DND-41 (cell line): ENCODE measurements around the gene TRIM74.
"Not testable (repeated sequence)": the region's sequence is repeated elsewhere in the genome, so short reads cannot be mapped to it uniquely, and the experiment has no call there.

Experiments
- ATAC-seq: fragments of 200-7000 bp; cut with Tn5 transposase; 3 replicates; pipeline ENCODE4 v1.9.1; 2021; ENCODE audit warnings: low read depth; ENCODE audit not compliant: insufficient read depth
- DNase-seq: peaks from one replicate; pipeline ENCODE4 v3.0.0-alpha.2; 2020
- H2AFZ ChIP-seq: 2 replicates; pipeline ENCODE4 v1.6.0; 2012; ENCODE audit warnings: low read depth, low read length
- H3K27ac ChIP-seq: 2 replicates; pipeline ENCODE4 v1.5.1; 2012; ENCODE audit warnings: low read length, inconsistent platforms
- H3K27me3 ChIP-seq: fragments of 200-600 bp; sonication (generic); 2 replicates; pipeline ENCODE4 v1.6.0; 2012; ENCODE audit warnings: low read length, mild to moderate bottlenecking, inconsistent platforms; ENCODE audit not compliant: insufficient read depth, poor library complexity
- H3K36me3 ChIP-seq: 2 replicates; pipeline ENCODE4 v1.5.1; 2012; ENCODE audit warnings: low read length, inconsistent platforms; ENCODE audit not compliant: insufficient read depth
- H3K4me1 ChIP-seq: 2 replicates; pipeline ENCODE4 v1.5.1; 2012; ENCODE audit warnings: mild to moderate bottlenecking, low read length; ENCODE audit not compliant: insufficient read depth
- H3K4me2 ChIP-seq: 2 replicates; pipeline ENCODE4 v1.6.0; 2012; ENCODE audit warnings: mild to moderate bottlenecking, moderate library complexity, low read length, inconsistent platforms; ENCODE audit not compliant: insufficient read depth
- H3K4me3 ChIP-seq, 2 experiments: fragments of 200-600 bp in 1 of 2; shearing (Covaris generic) in 1 of 2; 2 replicates each; pipeline ENCODE4 v1.5.1; 2012 to 2016; ENCODE audit warnings: inconsistent platforms in 2 of 2, low read length in 2 of 2, mild to moderate bottlenecking in 2 of 2, low read depth in 1 of 2, moderate library complexity in 1 of 2
- H3K79me2 ChIP-seq: 2 replicates; pipeline ENCODE4 v1.6.0; 2012; ENCODE audit warnings: low read length, inconsistent platforms; ENCODE audit not compliant: insufficient read depth
- H3K9ac ChIP-seq: 2 replicates; pipeline ENCODE4 v1.6.0; 2012; ENCODE audit warnings: low read depth, mild to moderate bottlenecking, inconsistent platforms, low read length, moderate library complexity
- H3K9me3 ChIP-seq: 2 replicates; pipeline ENCODE4 v1.5.1; 2012; ENCODE audit warnings: low read length, moderate library complexity, mild to moderate bottlenecking, inconsistent platforms; ENCODE audit not compliant: insufficient read depth, severe bottlenecking
- H4K20me1 ChIP-seq: 2 replicates; pipeline ENCODE4 v1.6.0; 2012; ENCODE audit warnings: low read length; ENCODE audit not compliant: insufficient read depth

TRIM74 gene

GRCh38 chr7:72950432-72950831 lies 18.8 kb downstream of the TRIM74 start:
- H3K79me2 ChIP-seq, ATAC-seq, H3K4me2 ChIP-seq, H3K4me3 ChIP-seq, H3K4me1 ChIP-seq, H3K9me3 ChIP-seq, H2AFZ ChIP-seq, H3K9ac ChIP-seq, H3K27ac ChIP-seq, DNase-seq, H3K27me3 ChIP-seq, H4K20me1 ChIP-seq: not testable (repeated sequence)
- peaks cover 20% of the 10 kb centered on the region for H3K36me3 ChIP-seq

GRCh38 chr7:72949686-72950085 lies 19.6 kb downstream of the TRIM74 start:
- H3K4me2 ChIP-seq, H2AFZ ChIP-seq, H3K4me1 ChIP-seq, H4K20me1 ChIP-seq, ATAC-seq, H3K9ac ChIP-seq, H3K4me3 ChIP-seq, H3K27me3 ChIP-seq, H3K27ac ChIP-seq, H3K9me3 ChIP-seq, H3K79me2 ChIP-seq, DNase-seq: not testable (repeated sequence)
- peaks cover 20% of the 10 kb centered on the region for H3K36me3 ChIP-seq

GRCh38 chr7:72949276-72949675 lies 20.0 kb downstream of the TRIM74 start:
- not testable (repeated sequence) for H3K79me2 ChIP-seq, H3K27ac ChIP-seq, H3K27me3 ChIP-seq, H3K4me1 ChIP-seq, H3K4me3 ChIP-seq, DNase-seq, H3K9ac ChIP-seq, H4K20me1 ChIP-seq, ATAC-seq, H2AFZ ChIP-seq, H3K9me3 ChIP-seq, H3K4me2 ChIP-seq
- H3K36me3 ChIP-seq, result peaks cover 20% of the 10 kb centered on the region

GRCh38 chr7:72948714-72949113 lies 20.6 kb downstream of the TRIM74 start:
- not testable (repeated sequence) for DNase-seq, ATAC-seq, H3K79me2 ChIP-seq, H3K4me2 ChIP-seq, H3K27ac ChIP-seq, H3K9ac ChIP-seq, H3K4me3 ChIP-seq, H4K20me1 ChIP-seq, H2AFZ ChIP-seq, H3K4me1 ChIP-seq, H3K9me3 ChIP-seq, H3K27me3 ChIP-seq
- H3K36me3 ChIP-seq, result peaks cover 20% of the 10 kb centered on the region

- H4K20me1 ChIP-seq, H3K4me1 ChIP-seq, DNase-seq, H3K27ac ChIP-seq, H3K27me3 ChIP-seq, H3K79me2 ChIP-seq, H2AFZ ChIP-seq, H3K9ac ChIP-seq, H3K4me2 ChIP-seq, H3K9me3 ChIP-seq, H3K4me3 ChIP-seq: not testable (repeated sequence)
- ATAC-seq, result 0 out of 3 replicates have a peak, but pooled peaks have one; percentile 9
- H3K36me3 ChIP-seq, result peaks cover 20% of the 10 kb centered on the region
Measured at GRCh38 chr7:72946130-72946745, 23.0 kb downstream of the TRIM74 start.

GRCh38 chr7:72945597-72945996 lies 23.7 kb downstream of the TRIM74 start:
- H3K36me3 ChIP-seq, result peaks cover 20% of the 10 kb centered on the region
- H3K79me2 ChIP-seq, ATAC-seq, H3K4me2 ChIP-seq, H3K4me3 ChIP-seq, H3K27me3 ChIP-seq, H3K9ac ChIP-seq, DNase-seq, H4K20me1 ChIP-seq, H3K27ac ChIP-seq, H2AFZ ChIP-seq, H3K9me3 ChIP-seq, H3K4me1 ChIP-seq: not testable (repeated sequence)

- not testable (repeated sequence) for H3K27ac ChIP-seq, H3K9me3 ChIP-seq, H3K9ac ChIP-seq, H3K27me3 ChIP-seq, DNase-seq, H2AFZ ChIP-seq, H3K4me3 ChIP-seq, H4K20me1 ChIP-seq, H3K79me2 ChIP-seq, H3K4me1 ChIP-seq, H3K4me2 ChIP-seq
- ATAC-seq, result 0 out of 3 replicates have a peak, but pooled peaks have one; percentile 1
- peaks cover 20% of the 10 kb centered on the region for H3K36me3 ChIP-seq
Measured at GRCh38 chr7:72944937-72945336, 24.3 kb downstream of the TRIM74 start.

- not testable (repeated sequence) for DNase-seq, H3K9ac ChIP-seq, H3K4me3 ChIP-seq, H3K27ac ChIP-seq, H3K27me3 ChIP-seq, H4K20me1 ChIP-seq, H2AFZ ChIP-seq, ATAC-seq, H3K9me3 ChIP-seq, H3K4me2 ChIP-seq, H3K79me2 ChIP-seq, H3K4me1 ChIP-seq
- peaks cover 21% of the 10 kb centered on the region for H3K36me3 ChIP-seq
Measured at GRCh38 chr7:72942956-72943355, 26.3 kb downstream of the TRIM74 start.
